ENCODE data around the gene GCDH.
"Not testable (repeated sequence)": the region's sequence is repeated elsewhere in the genome, so short reads cannot be mapped to it uniquely, and the experiment has no call there.

GRCh38 chr19:12915860-12916259, 24.9 kb downstream of the GCDH start:
- not testable (repeated sequence) for TF ChIP-seq EZH2phosphoT487, CTCF, EZH2 (IDR thresholded peaks at IDR 0.05)
